Ureter (tissue), 1 donor: ENCODE results near the gene NLRP5. TPM values are rescaled to one million over a fixed set of nuclear protein-coding genes. Genes with fewer than 3 reads are reported as not detected.
A peak's percentile ranks its signal among the peaks of the same experiment; 100 is the strongest.
"Not testable (repeated sequence)": the region's sequence is repeated elsewhere in the genome, so short reads cannot be mapped to it uniquely, and the experiment has no call there.

Source experiments
- DNase-seq: peaks from one replicate; pipeline ENCODE4 v3.0.0-alpha.2; 2020; ENCODE audit warnings: low spot score
- total RNA-seq: library from RNA; stranded (reverse); gene quantifications from one replicate; pipeline ENCODE4 v1.2.4, GENCODE V29; 2023
- donor health status: DM: yes; HTN: yes; CAD: no.

NLRP5 gene
- total RNA-seq, 1 donor from 2014 or later, result not detected

DNA sequence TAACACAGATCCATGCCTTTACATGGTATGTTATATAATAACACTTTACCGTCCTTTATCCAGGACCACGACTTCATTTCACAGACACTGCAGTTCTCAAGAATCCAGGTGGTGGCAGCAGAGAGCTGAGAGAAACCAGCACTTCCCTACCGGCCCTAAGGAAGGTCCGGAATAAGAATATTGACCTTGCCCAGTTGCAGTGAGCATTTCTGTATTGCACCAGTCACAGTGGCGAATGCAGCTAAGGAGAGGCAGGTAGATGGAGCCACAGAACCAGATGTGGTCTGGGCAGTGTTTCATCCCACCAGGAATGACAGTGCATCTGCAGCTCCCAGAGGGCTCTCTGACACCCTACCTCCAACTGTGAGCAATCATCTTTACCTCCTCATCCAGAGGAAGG is 89.9 kb downstream of the NLRP5 start:
- no peak for DNase-seq

DNA sequence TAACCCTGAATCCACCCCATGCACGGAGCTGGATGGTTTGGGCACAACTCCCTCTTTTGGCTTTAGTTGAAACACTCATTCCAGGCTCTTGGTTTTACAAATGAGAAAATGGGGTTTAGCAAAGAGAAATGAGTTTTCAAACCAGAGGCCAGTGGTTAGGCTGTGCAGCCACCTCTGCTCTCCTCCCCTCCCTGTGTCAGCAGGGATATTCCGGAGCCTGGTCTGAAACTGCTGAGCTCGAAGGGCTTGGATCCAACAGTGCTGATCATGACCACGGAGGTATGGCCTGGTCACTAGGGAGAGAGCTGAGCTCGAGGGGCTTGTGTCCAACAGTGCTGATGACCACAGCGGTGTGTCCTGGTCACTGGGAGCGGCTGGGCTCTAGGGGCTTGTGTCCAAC is 93.0 kb downstream of the NLRP5 start:
- no peak for DNase-seq

DNA sequence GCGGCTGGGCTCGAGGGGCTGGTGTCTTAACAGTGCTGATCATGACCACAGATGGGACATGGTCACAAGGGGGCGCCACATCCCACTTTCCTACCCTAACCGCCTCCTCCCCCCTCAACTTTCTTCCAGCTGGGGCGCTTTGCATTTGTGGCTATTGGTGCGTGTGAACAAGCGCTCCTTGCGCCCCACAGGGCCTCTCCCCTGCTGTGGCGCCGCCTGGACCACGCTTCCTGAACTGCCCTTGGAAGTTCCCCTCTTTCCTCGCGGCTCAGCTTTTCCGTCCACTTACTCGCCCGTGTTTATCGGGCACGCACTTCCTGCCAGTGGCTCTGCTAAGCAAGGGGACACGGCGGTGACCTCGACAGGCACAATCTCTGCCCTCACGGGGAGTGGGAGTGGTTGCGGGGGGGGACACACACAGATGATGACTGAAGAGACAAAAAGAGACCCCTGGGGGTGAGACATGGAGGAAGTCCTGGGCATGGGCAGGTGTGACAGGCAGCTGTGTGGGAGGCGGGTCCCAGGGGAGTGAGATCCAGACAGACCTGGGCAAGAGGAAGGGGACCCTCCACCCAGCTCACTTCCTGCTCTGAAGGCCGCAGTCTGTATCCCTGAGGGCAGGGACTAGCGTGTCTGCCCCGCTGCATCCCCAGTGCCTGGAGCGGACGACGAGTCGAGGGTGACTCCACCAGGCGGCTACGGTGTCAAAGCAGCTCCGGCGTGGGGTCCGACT is 94.3 kb downstream of the NLRP5 start:
- DNase-seq, result peak; percentile 71

DNA sequence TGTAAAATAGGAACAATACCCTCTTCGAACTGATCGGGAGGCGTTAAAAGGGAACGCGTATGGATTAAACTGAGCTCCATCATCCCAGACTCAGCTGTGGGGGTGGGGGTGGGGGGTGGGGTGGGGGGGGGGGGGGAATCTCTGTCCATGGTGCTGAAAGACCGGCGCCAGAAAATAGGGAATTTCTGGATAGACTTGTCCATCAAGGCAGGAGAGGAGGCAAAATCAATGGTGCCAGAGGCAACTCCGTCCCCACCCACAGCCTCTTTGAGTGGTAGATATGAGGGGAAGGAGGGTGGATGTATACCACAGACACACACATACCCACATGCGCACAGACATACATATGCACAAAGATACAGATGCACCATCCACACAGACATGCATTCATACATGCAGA is 97.1 kb downstream of the NLRP5 start:
- no peak for DNase-seq

DNA sequence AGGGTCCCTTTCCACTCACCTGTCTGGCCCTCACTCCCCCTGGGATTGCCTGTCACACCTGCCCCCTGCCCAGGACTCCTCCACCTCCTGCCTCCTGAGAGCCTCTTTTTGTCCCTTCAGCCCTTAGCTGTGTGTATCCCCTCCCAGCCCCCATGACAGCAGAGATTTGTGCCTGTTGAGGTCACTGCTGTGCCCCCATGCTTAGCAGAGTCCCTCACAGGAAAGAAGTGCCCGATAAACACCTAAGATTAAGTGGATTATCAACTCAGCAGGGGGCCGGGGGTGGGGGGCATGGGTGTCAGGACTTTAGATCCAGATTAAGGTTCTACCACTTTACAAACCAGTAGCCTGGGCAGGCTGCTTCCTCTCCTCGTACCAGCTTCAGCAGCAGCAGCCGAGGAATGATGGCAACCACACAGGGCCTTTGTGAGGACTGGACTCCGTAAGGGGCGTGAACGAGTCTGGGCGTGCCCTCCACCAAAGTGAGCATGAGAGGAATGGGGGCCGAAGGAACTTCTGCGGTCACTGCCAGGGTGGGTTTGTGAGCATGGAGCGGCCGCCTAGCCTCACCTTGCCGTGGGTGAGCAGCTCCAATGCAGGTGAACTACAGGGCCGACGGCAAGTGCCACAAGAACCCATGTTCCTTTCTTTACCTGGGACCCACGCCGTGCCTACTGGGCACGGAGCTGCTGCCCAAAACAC is 98.4 kb downstream of the NLRP5 start:
- no peak for DNase-seq

DNA sequence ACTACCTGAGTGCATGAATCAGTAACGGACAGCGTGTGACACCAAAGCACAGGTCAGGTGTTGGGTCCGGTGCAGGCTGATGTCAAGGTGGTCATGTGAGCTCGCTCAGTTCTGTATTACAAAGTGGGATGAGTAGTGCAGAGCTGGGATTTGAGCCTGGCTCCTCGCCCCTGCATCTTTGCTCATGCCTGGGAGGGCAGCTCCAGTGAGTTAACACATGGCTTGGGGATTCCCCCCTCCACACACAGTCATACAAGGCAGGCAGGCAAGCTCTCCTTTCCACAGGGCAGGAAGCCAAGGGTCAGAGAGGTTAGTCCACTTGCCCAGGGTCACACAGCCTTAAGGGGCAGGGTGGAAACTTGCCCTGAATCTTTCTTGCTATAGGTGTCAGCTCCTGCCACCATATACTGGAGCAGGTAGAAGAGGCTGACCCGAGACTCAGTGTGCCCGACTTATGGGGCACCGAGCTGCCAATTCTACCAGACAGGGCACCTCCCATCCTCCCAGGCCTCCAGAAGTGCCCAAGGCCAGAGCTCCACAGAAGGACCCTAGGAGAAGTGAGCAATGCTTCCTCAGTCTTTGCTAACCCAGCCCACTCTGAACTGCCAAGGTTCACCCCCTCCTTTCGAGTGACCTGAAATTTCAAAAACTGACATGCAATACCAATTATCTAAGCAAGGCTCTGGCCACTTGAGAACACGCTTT is 99.1 kb downstream of the NLRP5 start:
- no peak for DNase-seq

DNA sequence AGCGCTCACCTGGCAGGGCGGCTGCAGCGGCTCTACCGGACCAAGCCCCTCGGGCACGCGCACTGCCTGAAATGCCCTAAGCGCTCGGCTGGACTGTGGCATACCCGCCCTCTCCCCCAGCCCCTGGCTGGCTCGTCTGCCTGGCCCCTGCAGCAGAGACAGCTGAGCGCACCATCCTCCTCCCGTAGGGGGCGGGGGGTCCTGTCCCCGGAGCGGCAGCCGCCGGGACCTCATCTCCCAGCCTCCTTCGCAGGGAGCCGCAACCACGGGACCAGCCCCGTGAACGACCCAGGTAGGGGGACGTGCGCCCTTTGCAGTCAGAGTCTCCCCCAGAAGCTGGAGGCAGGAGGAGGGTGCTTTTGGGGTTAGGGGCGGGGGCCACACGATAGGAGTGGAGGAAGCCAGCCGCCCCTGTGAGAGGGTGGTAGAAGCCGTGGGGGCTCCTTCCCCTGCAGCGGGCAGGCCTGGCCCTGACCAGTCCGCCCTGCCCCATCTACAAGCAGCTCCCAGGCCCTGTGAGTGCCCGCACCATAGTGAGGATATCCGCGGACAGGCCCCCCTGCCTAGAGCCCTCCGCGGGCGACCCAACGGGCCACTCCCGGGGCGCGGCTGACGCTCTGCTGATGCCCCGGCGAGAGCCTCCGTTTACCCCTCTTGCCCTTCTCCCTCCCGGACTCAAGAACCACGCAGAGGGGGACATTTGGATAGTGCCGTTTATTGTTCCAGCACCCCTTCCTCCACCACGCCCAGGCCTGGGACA is 100.3 kb downstream of the NLRP5 start:
- no peak for DNase-seq

DNA sequence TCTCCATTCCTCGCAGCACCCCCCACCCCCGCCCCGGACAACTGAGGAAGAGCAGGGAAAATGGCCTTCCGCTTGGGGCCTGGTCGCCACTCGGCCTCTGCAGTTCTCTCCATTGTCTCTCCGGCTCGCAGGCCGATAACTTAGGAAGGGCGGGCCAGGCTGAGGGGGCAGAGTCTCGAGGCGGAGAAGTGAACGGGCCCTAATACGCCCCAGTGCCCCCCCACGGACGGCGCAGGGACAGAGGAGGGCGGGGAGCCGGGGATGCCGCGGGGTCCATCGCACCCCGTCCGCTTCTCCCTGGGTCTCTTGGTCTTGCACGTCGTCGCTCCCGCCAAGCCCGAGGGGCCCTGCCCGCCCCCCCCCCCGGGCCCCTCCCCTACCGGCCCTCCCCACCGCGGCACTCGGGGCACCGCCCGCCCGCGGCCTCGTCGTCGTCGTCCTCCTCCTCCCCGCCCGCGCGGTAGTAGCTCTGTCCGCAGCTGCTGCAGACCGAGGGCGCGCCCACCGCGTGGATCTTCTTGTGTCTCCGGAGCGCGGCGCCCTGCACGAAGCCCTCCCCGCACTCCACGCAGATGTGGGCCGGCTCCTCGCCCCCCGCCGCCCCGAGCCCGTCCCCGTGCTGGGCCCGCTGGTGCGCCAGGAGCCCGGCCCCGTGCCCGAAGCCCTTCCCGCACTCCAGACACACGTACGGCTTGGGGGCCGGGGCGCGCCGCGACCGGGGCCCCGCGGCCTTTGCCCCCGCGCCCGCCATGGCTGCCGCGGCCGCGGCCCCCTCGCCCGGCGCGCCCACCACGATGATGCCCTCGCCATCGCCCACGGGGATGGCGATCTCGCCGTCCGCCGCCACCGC is 101.3 kb downstream of the NLRP5 start:
- DNase-seq, result no peak

DNA sequence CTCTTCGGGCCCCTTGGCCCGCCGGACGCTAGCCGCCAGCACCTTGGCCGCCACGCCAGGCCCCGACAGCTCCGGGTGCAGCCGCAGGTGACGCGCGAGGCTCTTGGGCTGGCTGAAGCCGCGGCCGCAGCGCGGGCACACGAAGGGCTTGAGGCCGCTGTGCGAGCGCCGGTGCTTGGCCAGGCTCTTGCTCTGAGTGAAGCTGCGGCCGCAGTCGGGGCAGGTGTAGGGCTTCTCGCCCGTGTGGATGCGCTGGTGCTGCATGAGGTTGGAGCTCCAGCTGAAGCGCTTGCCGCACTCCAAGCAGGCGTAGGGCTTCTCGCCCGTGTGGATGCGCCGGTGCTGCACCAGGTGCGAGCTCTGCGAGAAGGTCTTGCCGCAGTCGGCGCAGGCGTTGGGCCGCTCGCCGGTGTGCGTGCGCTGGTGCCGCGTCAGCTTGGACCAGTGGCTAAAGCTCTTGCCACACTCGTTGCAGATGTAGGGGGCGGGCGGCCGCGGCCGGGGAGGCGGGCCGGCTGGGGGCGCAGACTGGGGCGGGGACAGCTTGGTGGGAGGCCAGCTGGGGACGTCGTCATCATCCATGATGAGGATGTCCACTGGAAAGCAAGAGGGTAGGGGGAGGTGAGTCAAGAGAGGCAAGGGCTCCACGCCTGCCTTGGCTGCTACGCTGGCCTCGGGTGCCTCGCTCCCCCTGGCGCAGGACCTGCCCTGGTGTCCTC is 102.1 kb downstream of the NLRP5 start:
- no peak for DNase-seq

DNA sequence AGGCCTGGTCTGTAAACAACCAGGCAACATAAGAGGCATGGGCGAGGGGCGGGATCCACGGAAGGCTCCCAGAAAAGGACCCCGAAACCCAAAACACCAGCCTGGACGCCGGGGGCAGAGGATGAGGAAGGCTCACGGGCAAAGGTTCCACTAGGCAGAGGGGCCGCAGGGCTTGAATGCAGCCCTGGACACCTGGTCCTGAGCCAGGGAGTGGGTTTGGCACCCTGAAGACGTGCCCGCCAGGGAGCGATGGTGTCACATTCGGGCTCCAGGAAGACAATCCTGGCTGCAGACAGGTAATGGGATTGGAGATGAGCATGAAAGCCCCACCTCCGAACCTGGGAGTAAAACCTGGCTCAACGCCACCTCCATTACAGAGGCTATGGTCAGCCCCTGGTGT is 102.8 kb downstream of the NLRP5 start:
- DNase-seq, result no peak

DNA sequence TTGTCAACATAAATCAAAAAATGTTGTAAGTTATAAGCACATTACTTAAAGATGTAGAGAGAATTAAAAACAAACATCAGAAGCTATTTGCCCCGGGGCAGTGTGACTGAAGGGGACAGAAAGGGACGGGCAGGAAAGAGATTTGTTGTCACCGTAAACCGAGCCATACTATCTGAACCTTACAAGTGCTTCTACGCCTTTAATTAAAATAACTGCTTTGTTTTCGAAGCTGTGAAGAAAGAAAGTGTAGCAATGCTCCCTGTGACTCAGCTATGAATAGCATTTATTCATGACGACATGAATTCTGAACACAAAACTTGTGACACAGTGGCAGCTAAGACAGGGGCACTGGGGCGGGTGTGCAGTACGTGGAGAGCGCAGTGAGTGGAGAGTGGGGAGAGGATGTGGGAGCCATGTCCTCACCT is 104.5 kb downstream of the NLRP5 start:
- no peak for DNase-seq

DNA sequence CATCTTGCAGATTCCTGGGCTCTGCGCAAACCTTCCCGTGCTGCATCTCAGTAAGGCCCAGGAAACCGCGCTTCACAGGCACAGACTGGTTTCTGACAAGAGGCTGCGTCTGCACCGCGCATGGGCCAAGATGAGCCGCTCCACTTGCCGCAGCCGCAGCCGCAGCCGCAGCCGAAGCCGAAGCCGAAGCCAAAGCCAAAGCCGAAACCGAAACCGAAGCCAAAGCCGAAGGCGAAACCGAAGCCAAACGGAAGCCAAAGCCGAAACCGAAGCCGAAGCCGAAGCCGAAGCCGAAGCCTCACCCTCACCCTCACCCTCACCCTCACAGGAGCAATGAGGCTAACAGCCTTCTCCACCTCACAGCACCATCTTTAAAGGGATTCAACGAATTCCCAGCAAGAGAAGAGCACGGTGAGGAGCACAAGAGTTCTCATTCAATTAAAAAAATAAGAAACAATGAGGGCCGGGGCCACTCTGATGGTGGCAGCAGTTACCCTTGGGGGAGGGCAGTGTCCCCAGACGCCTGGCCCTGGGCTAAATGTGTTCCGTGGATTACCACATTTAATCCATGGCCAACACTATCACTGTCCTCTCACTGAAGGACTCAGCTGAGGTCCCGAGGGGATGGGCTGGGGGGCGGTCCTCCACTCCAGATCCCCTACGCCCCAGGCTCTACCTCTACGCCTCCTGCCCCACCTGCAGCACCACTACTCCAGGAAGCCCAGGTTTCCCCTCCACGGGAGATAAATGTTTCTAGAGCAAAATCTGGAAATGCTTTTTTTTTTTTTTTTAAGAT is 105.4 kb downstream of the NLRP5 start:
- DNase-seq, result no peak

DNA sequence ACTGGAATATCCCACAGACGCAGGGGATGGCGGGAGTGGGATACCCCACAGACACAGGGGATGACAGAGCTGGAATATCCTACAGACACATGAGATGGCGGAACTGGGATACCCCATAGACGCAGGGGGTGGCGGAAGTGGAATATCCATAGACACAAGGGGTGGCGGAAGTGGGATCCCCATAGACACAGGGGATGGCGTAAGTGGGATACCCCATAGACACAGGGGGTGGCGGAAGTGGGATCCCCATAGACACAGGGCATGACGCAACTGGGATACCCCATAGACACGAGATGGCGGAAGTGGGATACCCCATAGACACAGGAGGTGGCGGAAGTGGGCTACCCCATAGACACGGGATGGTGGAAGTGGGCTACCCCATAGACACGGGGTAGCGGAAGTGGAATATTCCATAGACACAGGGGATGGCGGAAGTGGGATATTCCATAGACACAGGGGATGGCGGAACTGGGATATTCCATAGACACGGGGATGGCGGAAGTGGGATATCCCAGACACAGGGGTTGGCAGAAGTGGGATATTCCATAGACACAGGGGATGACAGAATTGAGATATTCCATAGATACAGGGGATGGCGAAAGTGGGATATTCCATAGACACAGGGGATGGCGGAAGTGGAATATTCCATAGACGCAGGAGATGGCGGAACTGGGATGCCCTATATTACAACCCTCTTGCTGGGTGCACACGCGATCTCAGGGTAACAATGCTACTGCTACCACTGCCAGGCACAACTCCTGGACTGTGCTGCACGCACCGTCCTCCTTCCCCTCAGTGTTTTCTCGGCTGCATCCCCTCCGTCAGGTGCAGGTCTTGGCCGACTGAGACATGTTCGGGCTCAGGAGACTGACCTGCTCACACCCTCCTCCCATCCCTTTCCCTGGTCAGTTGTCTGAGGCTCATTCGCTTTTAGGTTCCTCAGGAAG is 106.4 kb downstream of the NLRP5 start:
- no peak for DNase-seq

DNA sequence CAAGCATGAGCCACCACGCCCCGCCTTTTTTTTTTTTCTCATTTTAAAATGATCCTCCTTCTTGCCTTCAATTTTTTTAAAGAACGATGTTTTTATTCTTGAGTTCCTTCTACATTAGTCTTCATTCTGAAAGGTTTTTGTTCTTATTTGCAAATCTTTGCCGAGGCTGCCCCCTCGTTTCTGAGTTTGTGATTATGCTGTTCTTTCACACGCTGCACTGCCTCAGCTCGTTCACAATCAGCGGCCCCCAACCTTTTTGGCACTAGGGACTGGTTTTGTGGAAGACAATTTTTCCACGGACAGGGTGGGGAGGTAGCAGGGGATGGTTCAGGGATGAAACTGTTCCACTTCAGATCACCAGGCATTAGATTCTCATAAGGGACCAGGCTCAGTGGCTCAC is 107.9 kb downstream of the NLRP5 start:
- DNase-seq, result no peak

DNA sequence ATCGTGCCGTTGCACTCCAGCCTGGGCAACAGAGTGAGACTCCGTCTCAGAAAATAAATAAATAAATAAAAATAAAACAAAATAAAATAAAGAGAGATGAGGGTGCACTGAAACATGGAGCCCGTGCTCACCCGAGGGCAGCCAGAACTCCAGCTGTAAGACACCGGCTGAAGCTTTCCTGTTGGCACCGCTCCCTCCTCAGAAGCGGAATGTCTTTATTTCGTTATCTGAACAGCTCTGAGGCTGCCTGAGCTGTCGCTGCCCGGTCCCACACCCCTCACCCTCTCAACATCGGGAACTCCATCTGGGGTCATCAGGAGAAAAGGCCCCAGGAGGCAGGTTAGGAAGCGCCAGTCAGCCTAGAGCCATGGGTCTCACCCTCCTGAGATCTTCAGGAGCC is 110.1 kb downstream of the NLRP5 start:
- DNase-seq, result no peak

DNA sequence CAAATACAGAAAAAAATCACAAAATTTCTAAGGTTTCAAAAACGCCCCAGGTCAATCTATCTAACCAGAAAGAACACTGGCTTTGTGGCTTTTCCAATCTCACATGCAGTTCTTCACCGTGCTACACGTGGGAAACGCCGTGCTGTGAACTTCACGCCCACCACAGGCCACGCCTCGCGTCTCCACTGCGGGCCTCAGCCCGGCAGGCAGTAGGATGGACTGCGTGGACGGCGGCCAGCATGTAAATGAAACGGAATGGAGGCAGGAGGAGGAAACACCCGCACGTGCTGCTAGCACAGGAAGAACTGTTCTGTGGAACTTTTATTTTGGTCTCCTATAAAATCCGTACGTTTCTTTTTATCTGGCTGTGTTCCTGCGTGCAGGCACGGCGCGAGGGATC is 110.7 kb downstream of the NLRP5 start:
- no peak for DNase-seq

DNA sequence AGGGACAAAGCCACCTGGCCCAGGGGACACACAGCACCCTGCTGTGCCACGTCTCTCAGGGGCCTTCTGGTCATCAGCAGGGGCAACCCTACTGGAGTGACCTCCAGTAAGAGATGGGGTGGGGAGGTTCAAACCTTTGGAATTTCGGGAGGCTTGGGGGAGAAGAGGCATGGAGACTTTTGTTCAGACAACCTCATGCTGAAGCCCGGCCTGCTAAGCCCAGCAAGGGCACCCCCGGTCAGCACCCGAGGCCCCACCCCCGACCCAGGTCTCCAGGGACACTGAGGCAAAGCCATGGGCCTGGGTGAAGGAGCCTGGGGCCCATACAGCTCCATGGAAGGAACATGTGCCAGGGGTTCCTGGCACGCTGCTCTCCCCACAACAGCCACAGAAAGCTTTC is 111.2 kb downstream of the NLRP5 start:
- DNase-seq, result no peak

DNA sequence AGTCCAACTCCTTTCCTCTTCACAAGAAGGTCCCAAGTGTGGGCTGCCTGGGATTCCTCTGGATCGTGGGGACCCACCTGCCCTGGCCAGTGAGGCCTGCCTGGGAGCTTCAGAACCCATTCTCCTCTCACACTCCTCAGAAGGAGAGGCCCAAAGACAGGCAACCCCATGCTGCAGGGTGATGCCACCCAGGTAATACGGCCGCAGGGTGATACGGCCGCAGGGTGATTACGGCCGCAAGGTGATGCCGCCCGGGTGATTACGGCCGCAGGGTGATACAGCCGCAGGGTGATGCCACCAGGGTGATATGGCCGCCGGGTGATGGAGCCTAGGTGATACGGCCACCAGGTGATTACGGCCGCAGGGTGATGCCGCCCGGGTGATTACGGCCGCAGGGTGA is 111.7 kb downstream of the NLRP5 start:
- DNase-seq, result not testable (repeated sequence)
